Liver (tissue), 9 donors: ENCODE data around the gene EPB41L2. TPM values are rescaled to one million over a fixed set of nuclear protein-coding genes. Genes with fewer than 3 reads are reported as not detected.

Experiments
- DNase-seq: peaks from one replicate; pipeline ENCODE4 v3.0.0-alpha.2; 2017; ENCODE audit warnings: low spot score
- H3K27ac ChIP-seq, 2 donors: one replicate each; pipeline ENCODE4 v1.7.0; 2013; ENCODE audit warnings: inconsistent platforms in 2 of 2, low read length in 2 of 2, control low read depth in 1 of 2, low read depth in 1 of 2, mild to moderate bottlenecking in 1 of 2
- H3K27me3 ChIP-seq, 4 donors: one replicate each; pipeline versions ENCODE4 v1.6.1 to v1.7.0; 2013; ENCODE audit warnings: low read length in 3 of 4, inconsistent platforms in 1 of 4, mild to moderate bottlenecking in 1 of 4, moderate library complexity in 1 of 4; ENCODE audit not compliant: control insufficient read depth in 4 of 4, insufficient read depth in 4 of 4
- H3K36me3 ChIP-seq, 4 donors: one replicate each; pipeline versions ENCODE4 v1.6.1 to v1.7.0; 2013; ENCODE audit warnings: low read length in 3 of 4, mild to moderate bottlenecking in 3 of 4, low read depth in 1 of 4, moderate library complexity in 1 of 4; ENCODE audit not compliant: control insufficient read depth in 4 of 4, insufficient read depth in 3 of 4
- H3K4me1 ChIP-seq, 4 donors: one replicate each; pipeline versions ENCODE4 v1.6.1 to v1.7.0; 2013; ENCODE audit warnings: low read length in 3 of 4, mild to moderate bottlenecking in 3 of 4, moderate library complexity in 1 of 4; ENCODE audit not compliant: control insufficient read depth in 4 of 4, insufficient read depth in 4 of 4
- H3K4me3 ChIP-seq, 3 donors: one replicate each; pipeline versions ENCODE4 v1.6.1 to v1.7.0; 2013; ENCODE audit warnings: low read length in 3 of 3, control low read depth in 1 of 3, low read depth in 1 of 3, mild to moderate bottlenecking in 1 of 3
- H3K9ac ChIP-seq, 2 donors: one replicate each; pipeline ENCODE4 v1.7.0; 2013; ENCODE audit warnings: low read length in 2 of 2, mild to moderate bottlenecking in 2 of 2, moderate library complexity in 2 of 2, control low read depth in 1 of 2, low read depth in 1 of 2
- H3K9me3 ChIP-seq, 4 donors: one replicate each; pipeline versions ENCODE4 v1.6.1 to v1.7.0; 2013; ENCODE audit warnings: low read length in 3 of 4; ENCODE audit not compliant: control insufficient read depth in 4 of 4
- CTCF ChIP-seq: fragments of 150-350 bp; IDR thresholded peaks from 2 replicates; pipeline ENCODE4 v1.5.1; 2017; ENCODE audit warnings: improper control_type of control experiment, low read depth, low read length; ENCODE audit not compliant: missing input control
- EGR1 ChIP-seq, 2 donors: IDR thresholded peaks; 2 replicates each; pipeline ENCODE4 v1.6.1; 2016 to 2018; ENCODE audit warnings: antibody characterized with exemption in 2 of 2, low read depth in 2 of 2
- FOXA1 ChIP-seq: IDR thresholded peaks from 2 replicates; pipeline ENCODE4 v1.6.1; 2016; ENCODE audit warnings: antibody characterized with exemption
- GABPA ChIP-seq, 2 donors: IDR thresholded peaks in 1 of 2; conservative IDR thresholded peaks in 1 of 2; 2 replicates each; pipeline ENCODE4 v1.6.1; 2016; ENCODE audit warnings: antibody characterized with exemption in 2 of 2, mild to moderate bottlenecking in 1 of 2, moderate library complexity in 1 of 2
- HNF4A ChIP-seq, 2 donors: conservative IDR thresholded peaks; 2 replicates each; pipeline ENCODE4 v1.6.1; 2016; ENCODE audit warnings: antibody characterized with exemption in 2 of 2, mild to moderate bottlenecking in 2 of 2
- HNF4G ChIP-seq: IDR thresholded peaks from 2 replicates; pipeline ENCODE4 v1.6.1; 2016; ENCODE audit warnings: antibody characterized with exemption
- JUND ChIP-seq, 2 donors: IDR thresholded peaks; 2 replicates each; pipeline ENCODE4 v1.6.1; 2016; ENCODE audit warnings: antibody characterized with exemption in 2 of 2
- MAX ChIP-seq: IDR thresholded peaks from 2 replicates; pipeline ENCODE4 v1.6.1; 2016; ENCODE audit warnings: antibody characterized with exemption
- RAD21 ChIP-seq, 2 donors: IDR thresholded peaks; 2 replicates each; pipeline ENCODE4 v1.6.1; 2016; ENCODE audit warnings: antibody characterized with exemption in 2 of 2, mild to moderate bottlenecking in 2 of 2
- REST ChIP-seq: IDR thresholded peaks from 2 replicates; pipeline ENCODE4 v1.6.1; 2016; ENCODE audit warnings: antibody characterized with exemption, mild to moderate bottlenecking
- RXRA ChIP-seq, 2 donors: IDR thresholded peaks; 2 replicates each; pipeline ENCODE4 v1.6.1; 2017 to 2018; ENCODE audit warnings: antibody characterized with exemption in 2 of 2, mild to moderate bottlenecking in 1 of 2
- SP1 ChIP-seq: IDR thresholded peaks from 2 replicates; pipeline ENCODE4 v1.6.1; 2018; ENCODE audit warnings: antibody characterized with exemption, mild to moderate bottlenecking
- TAF1 ChIP-seq: conservative IDR thresholded peaks from 2 replicates; pipeline ENCODE4 v1.6.1; 2016; ENCODE audit warnings: antibody characterized with exemption, mild to moderate bottlenecking
- YY1 ChIP-seq: IDR thresholded peaks from 2 replicates; pipeline ENCODE4 v1.6.1; 2016; ENCODE audit warnings: antibody characterized with exemption, mild to moderate bottlenecking
- WGBS: extraction: QIAGEN DNeasy Blood & Tissue Kit; methylation state at CpG from one replicate; pipeline ENCODE4 v1.1.7; 2013; 5-methylcytosine and 5-hydroxymethylcytosine counted together
- polyA plus RNA-seq, 2 donors: library from polyadenylated mRNA; stranded (reverse) in 1 of 2; unstranded in 1 of 2; fragments of 200-250 nt in 1 of 2; fragments of >200 nt in 1 of 2; fragmentation: Nextera tagmentation in 1 of 2; extraction: Ambion mirVana in 1 of 2; gene quantifications; one replicate each; pipeline versions ENCODE4 v1.2.1 to v1.2.3, GENCODE V29; 2013 to 2015
- total RNA-seq, 2 donors: library from RNA; depleted of rRNA; stranded (reverse); fragments of >200 nt; gene quantifications; one replicate each; pipeline ENCODE4 v1.2.3, GENCODE V29; 2014
- TF ChIP-seq, protein P1 (sequence below): IDR thresholded peaks from 2 replicates; pipeline ENCODE4 v1.6.1; 2016; ENCODE audit warnings: antibody characterized with exemption
- TF ChIP-seq, protein P2 (sequence below): IDR thresholded peaks from 2 replicates; pipeline ENCODE4 v1.6.1; 2016; ENCODE audit warnings: antibody characterized with exemption
- donor health status: healthy.
- donor health status: healthy.
- donor health status: healthy.
- donor health status: healthy.
- donor health status: healthy.

EPB41L2 gene
- total and polyA plus RNA-seq, 4 donors = 10.0 to 43.3 (median 18.7) TPM

DNA sequence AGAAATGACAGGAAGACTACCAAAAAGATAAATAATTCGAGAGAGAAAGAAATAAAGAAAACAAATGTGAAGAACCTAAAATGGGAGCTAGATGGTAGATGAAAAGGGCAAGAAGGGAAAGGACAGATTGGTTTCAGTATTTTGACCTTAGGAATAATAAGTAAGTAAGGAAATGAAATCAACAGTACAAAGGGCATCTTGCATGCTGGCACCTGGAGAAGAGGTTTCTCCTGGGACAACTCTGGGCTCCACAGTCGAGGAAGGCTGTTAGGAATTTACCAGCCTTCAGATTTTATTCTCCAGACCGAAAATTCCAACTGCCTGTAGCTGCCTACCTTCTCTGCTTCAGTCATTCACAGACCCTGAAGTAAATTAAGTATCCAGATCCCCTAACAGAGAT lies 155.4 kb downstream of the EPB41L2 start:
- WGBS = 64% methylated on average over 3 of the region's 3 CpGs
- Histone ChIP-seq H3K9ac (no peak overlapping the region), H3K36me3 (no peaks in the 10 kb centered on the region), H3K27me3 (no peaks in the 10 kb centered on the region), H3K4me1 (peaks cover 0 to 5% (median 1%) of the 10 kb centered on the region in 4 donors), H3K27ac (no peak overlapping the region), H3K4me3 (no peak overlapping the region), H3K9me3 (no peaks in the 10 kb centered on the region)
- TF ChIP-seq RXRA (IDR thresholded peaks at IDR 0.05) = no peak
- peak in 1 of 2 donors; percentile 45 for TF ChIP-seq HNF4A (conservative IDR thresholded peaks at IDR 0.05)
- TF ChIP-seq EGR1 (IDR thresholded peaks at IDR 0.05; ENCODE audit: low read depth in 2 of 2) = no peak
- TF ChIP-seq, protein P1, sequence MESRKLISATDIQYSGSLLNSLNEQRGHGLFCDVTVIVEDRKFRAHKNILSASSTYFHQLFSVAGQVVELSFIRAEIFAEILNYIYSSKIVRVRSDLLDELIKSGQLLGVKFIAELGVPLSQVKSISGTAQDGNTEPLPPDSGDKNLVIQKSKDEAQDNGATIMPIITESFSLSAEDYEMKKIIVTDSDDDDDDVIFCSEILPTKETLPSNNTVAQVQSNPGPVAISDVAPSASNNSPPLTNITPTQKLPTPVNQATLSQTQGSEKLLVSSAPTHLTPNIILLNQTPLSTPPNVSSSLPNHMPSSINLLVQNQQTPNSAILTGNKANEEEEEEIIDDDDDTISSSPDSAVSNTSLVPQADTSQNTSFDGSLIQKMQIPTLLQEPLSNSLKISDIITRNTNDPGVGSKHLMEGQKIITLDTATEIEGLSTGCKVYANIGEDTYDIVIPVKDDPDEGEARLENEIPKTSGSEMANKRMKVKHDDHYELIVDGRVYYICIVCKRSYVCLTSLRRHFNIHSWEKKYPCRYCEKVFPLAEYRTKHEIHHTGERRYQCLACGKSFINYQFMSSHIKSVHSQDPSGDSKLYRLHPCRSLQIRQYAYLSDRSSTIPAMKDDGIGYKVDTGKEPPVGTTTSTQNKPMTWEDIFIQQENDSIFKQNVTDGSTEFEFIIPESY = no peak
- TF ChIP-seq YY1 = no peak
- TF ChIP-seq JUND (IDR thresholded peaks at IDR 0.05) = peak in 1 of 2 donors; percentile 15
- TF ChIP-seq RAD21 (IDR thresholded peaks at IDR 0.05) = no peak
- no peak for DNase-seq

DNA sequence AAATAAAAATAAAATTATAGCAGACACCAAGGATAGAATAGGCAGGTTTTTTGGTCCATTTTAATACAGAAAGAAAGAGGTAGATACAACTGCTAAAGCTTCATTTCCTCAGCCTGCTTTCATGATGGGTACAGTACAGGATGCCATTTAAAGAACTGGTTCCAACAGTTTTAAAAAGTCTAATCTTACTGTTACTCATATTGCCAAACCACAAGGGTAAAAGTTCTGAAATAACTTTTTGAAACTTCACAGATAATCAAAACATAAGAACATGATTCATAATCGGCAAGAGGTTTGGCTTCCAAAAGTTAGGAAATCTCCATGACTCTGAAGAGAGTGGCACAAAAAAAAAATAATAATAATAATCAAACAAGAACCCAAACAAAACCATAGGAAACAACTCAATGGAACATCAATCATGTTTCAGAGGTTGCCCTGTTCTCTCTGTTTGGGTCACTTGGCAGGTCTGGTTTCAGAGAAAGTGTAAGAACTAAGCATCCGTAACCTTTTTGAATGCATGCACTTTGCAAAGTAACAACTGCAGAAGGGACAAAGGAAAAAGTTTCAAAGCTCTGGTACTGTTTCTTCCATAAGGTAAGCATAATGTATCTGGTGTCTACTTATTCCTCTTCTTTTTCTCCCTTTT lies 156.2 kb downstream of the EPB41L2 start:
- H3K4me3 ChIP-seq = no peak overlapping the region
- 91% methylated on average over 2 of the region's 2 CpGs for WGBS
- TF ChIP-seq HNF4G = no peak
- TF ChIP-seq, protein P2, sequence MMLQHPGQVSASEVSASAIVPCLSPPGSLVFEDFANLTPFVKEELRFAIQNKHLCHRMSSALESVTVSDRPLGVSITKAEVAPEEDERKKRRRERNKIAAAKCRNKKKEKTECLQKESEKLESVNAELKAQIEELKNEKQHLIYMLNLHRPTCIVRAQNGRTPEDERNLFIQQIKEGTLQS = no peak
- TF ChIP-seq CTCF = no peak
- TF ChIP-seq MAX = no peak
- no peak for TF ChIP-seq REST
- no peak for TF ChIP-seq RXRA (IDR thresholded peaks at IDR 0.05)
- TF ChIP-seq, protein P1 = no peak
- TF ChIP-seq YY1 = no peak
- TF ChIP-seq RAD21 (IDR thresholded peaks at IDR 0.05) = no peak
- TF ChIP-seq HNF4A (conservative IDR thresholded peaks at IDR 0.05) = no peak
- no peak for TF ChIP-seq FOXA1
- TF ChIP-seq GABPA (IDR thresholded peaks at IDR 0.05 in 1 of 2, conservative IDR thresholded peaks at IDR 0.05 in 1 of 2) = no peak
- no peak for TF ChIP-seq SP1
- no peak for TF ChIP-seq TAF1

More for the DNA sequence above, 156.2 kb downstream of the EPB41L2 start:
- Histone ChIP-seq H3K36me3 (no peaks in the 10 kb centered on the region), H3K4me1 (peaks cover 0 to 5% (median 1%) of the 10 kb centered on the region in 4 donors), H3K9ac (no peak overlapping the region), H3K27me3 (no peaks in the 10 kb centered on the region), H3K27ac (no peak overlapping the region), H3K9me3 (no peaks in the 10 kb centered on the region)
- DNase-seq = no peak
